ENCODE measurements around the gene AGMO.

Gene AGMO

DNA sequence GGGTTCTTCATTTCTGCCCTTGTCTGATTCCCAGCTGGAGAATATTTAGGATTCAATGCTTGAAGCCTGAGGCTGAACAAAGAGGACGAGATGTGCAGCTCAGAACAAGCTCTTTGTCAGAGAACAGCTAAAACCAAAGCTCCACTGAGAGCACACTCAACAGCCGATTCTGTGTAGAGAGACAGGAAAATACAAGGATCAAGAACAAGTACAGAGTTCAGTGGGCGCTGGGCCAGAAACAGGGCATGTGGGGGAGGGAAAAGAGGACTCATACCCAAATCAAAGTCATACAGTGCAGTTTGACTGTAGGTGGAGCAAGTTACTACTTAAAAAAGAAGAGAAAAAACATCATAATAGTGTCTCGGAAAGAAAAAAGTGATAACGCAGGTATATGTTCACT lies at the start of gene AGMO:
Gene AGMO, minus strand, starts transcription at position 181 of the 400 bp plus-strand sequence.
- no peak for DNase-seq

DNA sequence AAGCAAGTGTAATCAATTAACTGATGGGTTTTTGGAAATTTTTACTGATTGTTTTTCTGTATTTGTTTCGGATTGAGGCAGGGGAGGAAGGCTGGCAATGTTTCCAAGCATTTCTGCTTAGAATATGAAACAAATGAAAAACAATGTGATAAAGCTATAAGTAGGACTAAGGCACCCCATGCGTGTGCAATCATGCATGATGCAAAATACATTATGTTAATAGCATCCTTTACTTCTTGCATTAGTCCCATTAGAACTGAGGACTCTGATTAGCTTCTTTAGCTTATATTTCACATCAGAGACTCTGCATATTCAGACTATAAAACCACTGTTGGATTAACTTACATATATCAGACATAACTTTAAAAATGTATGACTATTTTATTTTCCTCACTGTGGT lies 48.7 kb upstream of the AGMO start:
- DNase-seq, result no peak

- DNase-seq, result no peak
These were observed 47.5 kb upstream of the AGMO start for GRCh38 chr7:15609287-15609686.

DNA sequence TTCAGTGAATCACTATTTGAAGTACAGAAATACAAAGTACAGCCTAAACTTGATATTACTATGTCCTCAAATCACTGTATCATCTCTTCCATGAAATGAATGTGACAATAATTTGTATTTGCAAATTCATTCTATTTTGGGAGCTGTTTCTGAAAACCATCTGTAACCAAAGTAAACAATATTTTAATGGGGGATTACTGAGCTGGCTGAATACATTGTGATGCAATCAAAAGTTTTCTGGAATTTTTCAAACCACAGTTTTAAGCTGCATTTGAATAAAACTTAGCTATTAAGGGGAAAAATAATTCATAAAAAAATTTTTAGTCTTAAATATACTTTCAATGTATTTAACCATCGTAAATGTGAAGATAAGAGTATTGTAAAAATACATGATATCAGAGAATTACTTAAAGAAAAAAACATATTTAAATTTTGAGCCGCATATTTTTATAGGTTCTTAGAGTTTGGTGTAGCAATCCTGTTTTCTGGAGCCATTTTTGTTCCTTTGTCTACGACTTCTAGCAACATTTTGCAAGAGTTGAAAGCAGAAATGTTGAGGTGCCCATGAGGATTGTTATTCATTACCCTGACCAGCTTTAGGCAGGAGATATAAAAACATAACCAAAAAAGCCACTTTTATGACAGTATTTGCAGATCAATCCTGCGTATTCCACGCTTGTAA lies 45.9 kb upstream of the AGMO start:
- no peak for DNase-seq

DNA sequence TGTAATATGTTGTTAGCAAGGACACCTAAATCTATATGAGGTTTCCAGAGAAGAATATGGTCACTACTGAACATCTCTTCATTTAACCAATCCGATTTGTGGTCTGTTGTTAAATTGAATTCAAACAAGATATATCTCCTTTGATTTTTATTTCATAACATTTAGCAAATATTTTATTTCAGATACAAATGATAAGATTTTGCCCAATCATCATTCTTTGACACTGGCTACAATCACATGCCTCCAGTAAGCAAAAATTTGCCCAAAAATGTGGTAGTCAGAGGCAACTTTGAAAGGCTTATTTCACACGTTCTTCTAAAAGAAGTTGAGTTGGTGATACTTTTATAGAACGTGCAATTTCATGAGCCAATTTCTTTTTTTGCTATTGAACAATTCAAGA lies 44.7 kb upstream of the AGMO start:
- DNase-seq, result no peak

DNA sequence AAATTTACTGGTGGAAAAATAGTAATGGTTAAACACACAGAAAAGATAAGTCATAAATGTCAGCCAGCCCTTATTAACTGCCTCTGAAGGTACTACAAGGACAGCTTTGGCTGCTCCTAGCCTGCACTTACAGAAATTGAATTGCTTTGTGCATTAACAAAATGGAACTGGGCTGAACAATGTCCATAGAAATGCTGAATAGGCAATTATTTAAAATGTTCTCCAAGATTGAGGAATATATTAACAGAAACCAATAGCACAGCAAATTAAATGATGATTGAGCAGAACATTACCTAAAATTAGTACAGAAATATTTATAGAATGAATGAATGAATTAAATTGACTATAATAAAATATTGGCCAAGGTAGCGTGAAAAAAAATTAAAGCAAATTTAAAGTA lies 42.4 kb upstream of the AGMO start:
- no peak for DNase-seq

- DNase-seq, result no peak
These were observed 41.3 kb upstream of the AGMO start for GRCh38 chr7:15603124-15603523.

DNA sequence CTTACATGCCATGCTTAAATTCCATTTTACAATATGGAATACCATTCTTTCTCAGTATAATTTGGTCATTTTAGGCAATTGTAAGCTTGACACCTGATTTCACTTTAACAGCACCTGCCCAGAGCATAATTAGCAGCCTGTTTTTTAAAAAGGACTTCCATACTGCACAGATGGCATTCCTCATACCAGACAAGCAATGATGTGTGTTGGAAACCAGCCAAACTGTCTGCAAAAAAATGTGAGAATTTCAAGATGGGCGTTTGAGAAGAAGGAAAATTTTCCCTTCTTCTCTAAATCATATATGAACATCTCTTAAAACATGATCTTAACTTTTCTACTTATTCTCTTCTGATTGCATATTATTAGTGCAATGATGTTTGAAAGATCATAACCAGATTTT lies 40.4 kb upstream of the AGMO start:
- DNase-seq, result no peak

- no peak for DNase-seq
These were observed 39.4 kb upstream of the AGMO start for GRCh38 chr7:15601175-15601574.

- DNase-seq, result no peak
These were observed 38.5 kb upstream of the AGMO start for GRCh38 chr7:15600298-15600697.

- DNase-seq, result no peak
These were observed 32.6 kb upstream of the AGMO start for GRCh38 chr7:15594461-15594860.

- DNase-seq, result no peak
These were observed 31.6 kb upstream of the AGMO start for GRCh38 chr7:15593382-15593781.

- DNase-seq, result no peak
These were observed 24.5 kb upstream of the AGMO start for GRCh38 chr7:15586266-15586665.

DNA sequence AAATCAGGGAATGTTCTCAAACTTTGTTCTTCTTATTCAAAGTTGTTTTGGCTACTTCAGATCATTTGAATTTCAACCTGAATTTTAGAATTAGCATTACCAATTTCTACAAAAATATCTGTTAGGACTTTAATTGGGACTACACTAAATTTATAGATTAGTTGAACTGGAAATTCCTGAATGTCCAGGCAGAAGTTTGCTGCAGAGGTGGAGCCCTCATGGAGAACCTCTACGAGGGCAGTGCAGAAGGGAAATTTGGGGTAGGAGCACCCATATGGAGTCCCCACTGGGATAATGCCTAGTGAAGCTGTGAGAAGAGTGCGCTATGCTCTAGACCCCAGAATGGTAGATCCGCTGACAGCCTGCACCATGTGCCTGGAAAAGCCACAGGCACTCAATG lies 22.8 kb upstream of the AGMO start:
- no peak for DNase-seq

GRCh38 chr7:15582773-15583172 lies 21.0 kb upstream of the AGMO start:
- DNase-seq, result no peak

- no peak for DNase-seq
These were observed 19.6 kb upstream of the AGMO start for GRCh38 chr7:15581352-15581951.

GRCh38 chr7:15580604-15581351 lies 19.0 kb upstream of the AGMO start:
- no peak for DNase-seq

- no peak for DNase-seq
These were observed 15.8 kb upstream of the AGMO start for GRCh38 chr7:15577600-15577999.

- no peak for DNase-seq
These were observed 9.6 kb upstream of the AGMO start for GRCh38 chr7:15571301-15571878.

DNA sequence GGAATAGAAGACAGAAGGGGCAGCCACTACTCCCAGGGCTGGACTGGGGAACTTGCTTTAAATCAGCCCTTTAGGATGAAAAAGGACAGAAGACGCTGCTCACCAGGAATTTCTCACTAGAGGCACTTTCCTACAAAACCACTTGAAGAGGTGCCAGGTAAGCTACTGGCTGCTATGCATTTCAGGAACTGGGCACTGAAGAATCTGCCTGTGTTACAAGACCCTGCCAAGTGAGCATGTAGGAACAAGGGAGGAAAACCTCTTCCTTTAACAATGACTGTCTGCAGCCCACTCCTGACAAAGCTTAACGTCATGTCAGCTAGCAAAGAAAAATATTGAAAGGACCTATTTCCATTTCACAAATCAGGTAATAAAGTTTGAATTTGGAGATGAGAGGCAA lies 5.8 kb upstream of the AGMO start:
- no peak for DNase-seq

DNA sequence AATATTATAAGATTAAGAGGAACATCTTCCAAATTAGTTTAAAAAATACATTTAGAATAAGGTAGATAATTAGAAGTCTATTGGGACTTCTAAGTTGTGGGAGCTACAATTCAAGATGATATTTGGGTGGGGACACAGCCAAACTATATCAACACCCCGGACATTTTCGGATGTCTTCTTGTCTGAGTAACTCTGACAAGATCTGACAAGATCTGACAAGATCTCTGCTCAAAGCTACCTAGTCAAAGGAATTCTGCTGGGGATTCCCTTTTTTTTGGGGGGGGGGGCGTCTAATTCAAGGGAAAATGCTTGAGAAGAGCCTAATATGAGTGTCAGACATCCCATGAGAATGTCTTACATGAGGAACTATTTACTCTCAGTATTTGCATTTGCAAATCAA lies 5.2 kb upstream of the AGMO start:
- DNase-seq, result no peak

- DNase-seq, result no peak
These were observed 4.7 kb upstream of the AGMO start for GRCh38 chr7:15566476-15566875.

GRCh38 chr7:15560968-15561367 lies 847 bp downstream of the AGMO start:
- no peak for DNase-seq

DNA sequence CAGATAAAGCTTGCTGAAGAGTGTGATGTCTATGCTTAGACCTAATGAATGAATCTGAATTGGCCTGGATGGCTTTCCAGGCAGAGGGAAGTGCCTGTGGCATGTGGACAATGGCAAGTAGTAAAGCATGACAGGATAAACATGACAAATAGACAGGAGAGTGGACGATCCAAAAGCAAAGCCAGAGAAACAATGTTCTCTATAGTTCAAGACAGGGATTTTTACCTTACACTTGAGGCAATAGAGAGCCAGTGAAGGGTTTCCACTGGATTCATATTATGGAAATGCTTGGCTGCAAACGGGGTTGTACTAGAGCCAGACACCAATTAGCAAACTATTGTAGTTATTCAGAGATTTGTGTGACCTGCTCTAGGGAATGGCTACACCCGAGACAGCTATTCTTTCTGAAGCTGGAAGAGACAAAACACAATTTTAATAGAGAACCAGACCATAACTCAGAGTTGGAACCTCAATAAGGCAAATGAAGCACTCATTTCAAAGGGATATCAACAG lies 2.3 kb downstream of the AGMO start:
- DNase-seq, result no peak
